OCI-LY1 (cell line): Measurements from ENCODE around the gene TOMM7.

Experiments used
- CTCF ChIP-seq: fragments of 200-600 bp; sonication (generic), shearing (Covaris generic); IDR thresholded peaks from 2 replicates; pipeline ENCODE4 v1.5.1; 2017; ENCODE audit warnings: mild to moderate bottlenecking, antibody characterized with exemption, low read length, moderate library complexity, mixed read lengths
- EZH2 ChIP-seq: fragments of 200-600 bp; sonication (generic), shearing (Covaris generic); IDR thresholded peaks from 2 replicates; pipeline ENCODE4 v1.8.0; 2017; ENCODE audit warnings: borderline replicate concordance, mixed run types, mild to moderate bottlenecking, antibody characterized with exemption, low read length, moderate library complexity, mixed read lengths

GRCh38 chr7:22833113-22833855, 10.6 kb upstream of the TOMM7 start:
- no peak for TF ChIP-seq CTCF
- no peak for TF ChIP-seq EZH2
